ENCODE results near the gene NBEA.
"Not testable (repeated sequence)": the region's sequence is repeated elsewhere in the genome, so short reads cannot be mapped to it uniquely, and the experiment has no call there.

NBEA gene

GRCh38 chr13:35354285-35354684, 412.2 kb downstream of the NBEA start:
- DNase-seq (ENCODE audit: low read depth, low spot score), result no peak
- H3K27ac ChIP-seq, result no peak overlapping the region

- H3K27ac ChIP-seq, result no peak overlapping the region
- DNase-seq (ENCODE audit: low read depth, low spot score), result no peak
These were observed 412.8 kb downstream of the NBEA start for GRCh38 chr13:35354882-35355281.

DNA sequence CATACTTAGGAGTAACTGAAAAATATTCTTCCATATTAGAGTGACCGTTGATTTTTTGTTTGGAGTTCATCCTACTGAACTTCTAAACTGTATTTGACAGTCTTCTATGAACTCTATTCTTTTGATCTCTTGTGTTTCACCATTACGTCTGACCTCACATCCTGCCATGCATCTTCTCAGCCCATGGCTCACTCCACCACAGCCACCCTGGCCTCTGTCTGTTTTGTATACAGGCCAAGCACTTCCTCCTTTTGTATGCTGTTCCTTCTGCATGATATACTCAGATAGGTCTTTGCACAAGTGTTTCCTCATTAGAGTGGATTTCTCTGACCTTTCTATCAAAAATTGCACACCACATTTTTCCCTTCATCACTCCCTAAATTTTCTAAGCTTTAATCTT, 414.5 kb downstream of the NBEA start:
- DNase-seq (ENCODE audit: low read depth, low spot score), result no peak
- H3K27ac ChIP-seq, result no peak overlapping the region

DNA sequence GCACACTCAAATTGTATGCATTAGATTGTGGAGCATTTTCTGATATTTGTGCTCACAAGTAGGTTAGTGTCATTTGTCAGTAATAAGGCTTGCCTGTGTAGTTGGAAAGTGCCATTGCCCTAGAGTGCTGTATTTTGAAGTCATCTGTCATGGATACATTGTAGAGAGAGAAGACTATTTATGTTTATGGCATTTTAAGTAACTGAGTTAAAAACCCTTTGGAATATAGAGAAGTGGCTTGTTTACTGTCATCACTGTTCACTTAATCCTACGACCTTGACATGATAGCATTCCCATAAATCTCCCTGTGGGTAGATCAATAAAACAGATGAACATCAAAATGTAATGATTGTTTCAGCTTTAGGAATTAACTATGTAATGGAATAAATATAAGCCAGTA, 423.8 kb downstream of the NBEA start:
- DNase-seq (ENCODE audit: low read depth, low spot score), result no peak
- no peak overlapping the region for H3K27ac ChIP-seq

GRCh38 chr13:35367586-35367985, 425.5 kb downstream of the NBEA start:
- no peak overlapping the region for H3K27ac ChIP-seq
- no peak for DNase-seq (ENCODE audit: low read depth, low spot score)

- no peak for DNase-seq (ENCODE audit: low read depth, low spot score)
- H3K27ac ChIP-seq, result no peak overlapping the region
These were observed 436.9 kb downstream of the NBEA start for GRCh38 chr13:35378939-35379338.

GRCh38 chr13:35379663-35380062, 437.6 kb downstream of the NBEA start:
- no peak for DNase-seq (ENCODE audit: low read depth, low spot score)
- no peak overlapping the region for H3K27ac ChIP-seq

GRCh38 chr13:35387682-35388250, 445.7 kb downstream of the NBEA start:
- no peak for DNase-seq (ENCODE audit: low read depth, low spot score)
- H3K27ac ChIP-seq, result no peak overlapping the region

GRCh38 chr13:35388441-35389355, 446.6 kb downstream of the NBEA start:
- DNase-seq (ENCODE audit: low read depth, low spot score), result no peak
- no peak overlapping the region for H3K27ac ChIP-seq

DNA sequence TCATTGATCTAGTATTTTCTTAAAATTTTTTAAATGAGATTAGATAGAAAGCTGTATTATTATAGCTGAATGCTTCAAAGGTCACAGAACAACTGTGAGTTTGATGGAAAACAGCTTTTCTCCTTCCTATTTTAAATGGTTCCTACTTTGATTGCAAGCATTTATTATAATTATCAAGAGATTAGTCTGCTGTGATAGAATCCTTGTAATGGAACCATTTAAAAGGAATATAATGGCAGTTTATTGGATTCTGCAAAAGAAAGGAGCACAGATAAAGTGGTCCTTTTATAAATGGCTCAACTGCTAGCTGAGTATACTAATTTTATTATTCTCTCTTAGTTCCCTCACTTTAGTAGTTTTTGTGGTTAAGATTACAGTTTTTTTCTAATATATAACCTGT, 447.5 kb downstream of the NBEA start:
- H3K27ac ChIP-seq, result no peak overlapping the region
- no peak for DNase-seq (ENCODE audit: low read depth, low spot score)

GRCh38 chr13:35392768-35393167, 450.7 kb downstream of the NBEA start:
- DNase-seq (ENCODE audit: low read depth, low spot score), result no peak
- H3K27ac ChIP-seq, result no peak overlapping the region

- DNase-seq (ENCODE audit: low read depth, low spot score), result no peak
- H3K27ac ChIP-seq, result no peak overlapping the region
These were observed 451.8 kb downstream of the NBEA start for GRCh38 chr13:35393886-35394285.

GRCh38 chr13:35408285-35408684, 466.2 kb downstream of the NBEA start:
- not testable (repeated sequence) for H3K27ac ChIP-seq; DNase-seq (ENCODE audit: low read depth, low spot score)

DNA sequence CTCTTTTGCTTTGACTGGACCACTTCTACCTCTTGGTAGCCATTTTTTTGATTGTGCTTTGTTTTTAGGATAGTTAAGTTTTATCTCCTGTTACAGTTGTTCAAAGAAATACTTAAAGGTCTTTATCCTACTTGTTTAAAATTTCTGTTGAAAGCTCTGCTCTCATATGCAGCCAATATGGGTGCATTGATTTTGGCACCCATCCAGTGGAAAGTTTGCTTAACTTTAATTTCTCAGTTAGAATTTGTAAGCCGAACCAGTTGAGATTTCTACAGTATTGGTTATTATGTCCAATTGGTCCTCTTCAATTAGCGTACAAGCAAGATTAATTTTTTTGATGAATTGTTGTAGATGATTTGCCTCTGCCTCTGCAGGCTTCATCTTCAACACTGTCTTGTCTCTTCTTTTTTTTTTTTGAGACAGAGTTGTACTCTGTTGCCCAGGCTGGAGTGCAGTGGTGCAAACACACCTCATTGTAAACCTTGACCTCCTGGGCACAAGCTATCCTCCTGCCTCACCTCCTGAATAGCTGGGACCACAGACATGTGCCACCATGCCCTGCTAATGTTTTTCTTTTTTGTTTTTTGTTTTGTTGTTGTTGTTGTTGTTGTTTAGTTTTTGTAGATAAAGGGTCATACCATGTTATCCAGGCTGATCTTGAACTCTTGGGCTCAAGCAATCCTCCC, 469.1 kb downstream of the NBEA start:
- DNase-seq (ENCODE audit: low read depth, low spot score), result no peak
- H3K27ac ChIP-seq, result no peak overlapping the region

GRCh38 chr13:35448465-35448864, 506.4 kb downstream of the NBEA start:
- H3K27ac ChIP-seq, result no peak overlapping the region
- DNase-seq (ENCODE audit: low read depth, low spot score), result no peak

DNA sequence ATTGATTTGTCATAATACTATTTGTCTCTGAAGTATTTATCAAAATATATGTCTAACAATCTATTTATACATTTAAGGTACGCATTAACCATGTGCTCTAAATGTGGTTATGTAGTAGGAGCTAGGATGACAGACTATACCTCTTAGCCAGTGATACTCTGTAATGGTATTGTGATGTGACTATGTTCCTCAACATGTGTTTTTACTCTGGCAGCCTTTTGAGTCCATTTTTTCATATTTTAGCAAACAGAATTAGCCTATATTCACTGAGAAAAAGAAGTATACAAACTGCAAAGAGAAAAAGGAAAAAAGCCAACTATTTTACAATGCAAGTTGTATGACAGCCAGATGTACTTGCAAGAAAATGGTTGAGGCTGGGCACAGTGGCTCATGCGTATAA, 507.8 kb downstream of the NBEA start:
- no peak overlapping the region for H3K27ac ChIP-seq
- DNase-seq (ENCODE audit: low read depth, low spot score), result no peak

GRCh38 chr13:35455022-35455421, 513.0 kb downstream of the NBEA start:
- H3K27ac ChIP-seq, result no peak overlapping the region
- DNase-seq (ENCODE audit: low read depth, low spot score), result no peak

- DNase-seq (ENCODE audit: low read depth, low spot score), result no peak
- H3K27ac ChIP-seq, result no peak overlapping the region
These were observed 515.2 kb downstream of the NBEA start for GRCh38 chr13:35457258-35457657.

- no peak overlapping the region for H3K27ac ChIP-seq
- no peak for DNase-seq (ENCODE audit: low read depth, low spot score)
These were observed 518.0 kb downstream of the NBEA start for GRCh38 chr13:35460061-35460460.

GRCh38 chr13:35465371-35465770, 523.3 kb downstream of the NBEA start:
- no peak overlapping the region for H3K27ac ChIP-seq
- no peak for DNase-seq (ENCODE audit: low read depth, low spot score)

- no peak overlapping the region for H3K27ac ChIP-seq
- DNase-seq (ENCODE audit: low read depth, low spot score), result no peak
These were observed 526.1 kb downstream of the NBEA start for GRCh38 chr13:35468195-35468594.
